Testis (tissue), 5 donors: Measurements from ENCODE around the gene TMIGD2. TPM values are rescaled to one million over a fixed set of nuclear protein-coding genes. Genes with fewer than 3 reads are reported as not detected.
"Not testable (repeated sequence)": the region's sequence is repeated elsewhere in the genome, so short reads cannot be mapped to it uniquely, and the experiment has no call there.

Experiments used
- DNase-seq: peaks from one replicate; pipeline ENCODE4 v3.0.0-alpha.2; 2019
- H3K27ac ChIP-seq, 2 donors: fragments of 200-600 bp; sonication (generic); one replicate each; pipeline ENCODE4 v1.5.1; 2019
- H3K27me3 ChIP-seq: fragments of 200-600 bp; sonication (generic); one replicate; pipeline ENCODE4 v1.5.1; 2019
- H3K36me3 ChIP-seq: fragments of 200-600 bp; sonication (generic); one replicate; pipeline ENCODE4 v1.5.1; 2017; ENCODE audit warnings: low read depth; ENCODE audit errors: missing control alignments
- H3K4me1 ChIP-seq: fragments of 200-600 bp; sonication (generic); one replicate; pipeline ENCODE4 v1.5.1; 2019
- H3K4me3 ChIP-seq, 2 donors: fragments of 200-600 bp; sonication (generic); one replicate each; pipeline ENCODE4 v1.5.1; 2017 to 2019
- H3K9me3 ChIP-seq: fragments of 200-600 bp; sonication (generic); one replicate; pipeline ENCODE4 v1.5.1; 2017
- POLR2A ChIP-seq: fragments of 450-650 bp; IDR thresholded peaks from one replicate; pipeline ENCODE4 v1.6.1; 2017; ENCODE audit warnings: antibody characterized with exemption, mild to moderate bottlenecking, moderate library complexity
- WGBS, 2 donors: methylation state at CpG; one replicate each; pipeline ENCODE4 v1.1.5; 2018; 5-methylcytosine and 5-hydroxymethylcytosine counted together
- intact Hi-C: fragments of 100-400 bp; cut with DNase I; formaldehyde crosslinking; loops from one replicate; pipeline ENCODE4 v1.15.1; 2023; ENCODE audit warnings: low total_unique reads
- long read RNA-seq, 2 donors: transcript quantifications; one replicate each; lab custom pipeline, GENCODE V29; 2026
- polyA plus RNA-seq: library from polyadenylated mRNA; stranded (reverse); fragments of 350-450 nt; fragmentation: Illumina TruSeq; extraction: RNeasy Lipid Tissue Mini Kit (QIAGEN cat#74804); gene quantifications from one replicate; pipeline ENCODE4 v1.2.3, GENCODE V29; 2014; ENCODE audit warnings: low read depth, low replicate concordance; ENCODE audit not compliant: insufficient read depth
- total RNA-seq, 2 donors: library from RNA; depleted of rRNA; stranded (reverse); fragments of >200 nt; gene quantifications; one replicate each; pipeline ENCODE4 v1.2.3, GENCODE V29; 2016
- TF ChIP-seq, protein P1 (sequence below), 3 experiments: fragments of 450-650 bp in 2 of 3; fragments of 200-600 bp in 1 of 3; sonication (generic) in 1 of 3; IDR thresholded peaks; one replicate each; pipeline ENCODE4 v1.5.1; 2016 to 2019; ENCODE audit warnings: antibody characterized with exemption in 3 of 3, mild to moderate bottlenecking in 2 of 3, moderate library complexity in 1 of 3

The TMIGD2 gene, protein sequence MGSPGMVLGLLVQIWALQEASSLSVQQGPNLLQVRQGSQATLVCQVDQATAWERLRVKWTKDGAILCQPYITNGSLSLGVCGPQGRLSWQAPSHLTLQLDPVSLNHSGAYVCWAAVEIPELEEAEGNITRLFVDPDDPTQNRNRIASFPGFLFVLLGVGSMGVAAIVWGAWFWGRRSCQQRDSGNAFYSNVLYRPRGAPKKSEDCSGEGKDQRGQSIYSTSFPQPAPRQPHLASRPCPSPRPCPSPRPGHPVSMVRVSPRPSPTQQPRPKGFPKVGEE
- 1 to 10 TPM in 1 of 2 donors, under 1 TPM in 1; 0.47 to 1.1 TPM for total RNA-seq
- polyA plus RNA-seq = 0.83 TPM
- long read RNA-seq, donor 1 = 0 reads
- long read RNA-seq, donor 2 = 0 reads

DNA sequence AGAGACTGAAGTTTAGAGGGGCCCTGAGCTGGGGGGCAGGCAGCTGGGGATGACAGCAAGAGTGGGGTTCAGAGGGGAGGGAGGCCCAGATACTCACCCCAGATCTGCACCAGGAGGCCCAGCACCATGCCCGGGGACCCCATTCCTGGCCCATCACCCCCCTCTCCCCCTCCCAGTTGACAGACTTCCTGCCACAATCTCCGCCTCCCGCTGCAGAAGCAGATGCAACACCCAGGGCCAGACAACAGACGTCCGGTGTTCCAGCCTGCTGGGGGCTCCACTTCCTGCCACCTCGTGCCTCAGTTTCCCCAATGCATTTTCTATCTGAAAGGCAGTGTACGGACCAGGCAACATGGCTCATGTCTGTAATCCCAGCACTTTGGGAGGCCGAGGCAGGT is at the start of gene TMIGD2:
Gene TMIGD2, minus strand, starts transcription at position 147 of the 398 bp plus-strand sequence. Its CDS starts 4 bp downstream, at position 143.
- H3K27ac ChIP-seq = no peak within 1 kb of the TSS
- no peaks in the 10 kb centered on the region for H3K36me3 ChIP-seq
- H3K4me1 ChIP-seq = no peaks in the 10 kb centered on the region
- no peaks in the 10 kb centered on the region for H3K27me3 ChIP-seq
- intact Hi-C loops = no loop called here
- WGBS, 2 donors = 69 to 73% methylated on average over 8 of the region's 8 CpGs
- DNase-seq = no peak
- H3K9me3 ChIP-seq = no peaks in the 10 kb centered on the region
- no peak within 1 kb of the TSS for H3K4me3 ChIP-seq
- no peak for TF ChIP-seq POLR2A
- TF ChIP-seq, protein P1, sequence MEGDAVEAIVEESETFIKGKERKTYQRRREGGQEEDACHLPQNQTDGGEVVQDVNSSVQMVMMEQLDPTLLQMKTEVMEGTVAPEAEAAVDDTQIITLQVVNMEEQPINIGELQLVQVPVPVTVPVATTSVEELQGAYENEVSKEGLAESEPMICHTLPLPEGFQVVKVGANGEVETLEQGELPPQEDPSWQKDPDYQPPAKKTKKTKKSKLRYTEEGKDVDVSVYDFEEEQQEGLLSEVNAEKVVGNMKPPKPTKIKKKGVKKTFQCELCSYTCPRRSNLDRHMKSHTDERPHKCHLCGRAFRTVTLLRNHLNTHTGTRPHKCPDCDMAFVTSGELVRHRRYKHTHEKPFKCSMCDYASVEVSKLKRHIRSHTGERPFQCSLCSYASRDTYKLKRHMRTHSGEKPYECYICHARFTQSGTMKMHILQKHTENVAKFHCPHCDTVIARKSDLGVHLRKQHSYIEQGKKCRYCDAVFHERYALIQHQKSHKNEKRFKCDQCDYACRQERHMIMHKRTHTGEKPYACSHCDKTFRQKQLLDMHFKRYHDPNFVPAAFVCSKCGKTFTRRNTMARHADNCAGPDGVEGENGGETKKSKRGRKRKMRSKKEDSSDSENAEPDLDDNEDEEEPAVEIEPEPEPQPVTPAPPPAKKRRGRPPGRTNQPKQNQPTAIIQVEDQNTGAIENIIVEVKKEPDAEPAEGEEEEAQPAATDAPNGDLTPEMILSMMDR (IDR thresholded peaks at IDR 0.05) = no peak

DNA sequence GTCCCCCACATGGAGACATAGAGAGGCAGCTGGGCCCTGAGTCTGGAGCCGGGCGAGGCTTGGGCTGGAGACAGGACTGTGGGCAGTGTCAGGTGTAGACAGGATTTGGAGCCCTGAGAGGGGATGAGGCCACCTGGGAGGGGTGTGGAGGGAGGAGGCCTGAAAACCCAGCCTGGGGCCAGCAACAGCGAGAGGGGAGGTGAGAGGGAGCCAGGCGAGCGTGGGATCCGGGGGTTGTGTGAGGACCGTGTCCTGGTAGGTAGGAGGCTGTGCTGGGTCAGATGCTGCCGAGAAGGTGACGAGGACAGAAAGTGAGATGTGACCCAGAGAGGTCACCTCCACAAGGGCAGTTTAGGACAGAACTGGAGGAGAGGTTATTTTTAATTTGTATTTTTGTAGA is 48.5 kb upstream of the TMIGD2 start:
- Histone ChIP-seq H3K4me3 (no peak overlapping the region), H3K9me3 (no peaks in the 10 kb centered on the region), H3K27me3 (no peaks in the 10 kb centered on the region), H3K36me3 (no peaks in the 10 kb centered on the region), H3K4me1 (no peaks in the 10 kb centered on the region), H3K27ac (no peak overlapping the region)
- WGBS, 2 donors = 91 to 92% methylated on average over 9 of the region's 9 CpGs
- TF ChIP-seq, protein P1 (IDR thresholded peaks at IDR 0.05) = no peak
- no peak for TF ChIP-seq POLR2A
- intact Hi-C loops = loop anchor here (10.0 kb wide), 1 partner anchor 76 kb away; the partner anchor contains the start of gene SHD
- DNase-seq = no peak

DNA sequence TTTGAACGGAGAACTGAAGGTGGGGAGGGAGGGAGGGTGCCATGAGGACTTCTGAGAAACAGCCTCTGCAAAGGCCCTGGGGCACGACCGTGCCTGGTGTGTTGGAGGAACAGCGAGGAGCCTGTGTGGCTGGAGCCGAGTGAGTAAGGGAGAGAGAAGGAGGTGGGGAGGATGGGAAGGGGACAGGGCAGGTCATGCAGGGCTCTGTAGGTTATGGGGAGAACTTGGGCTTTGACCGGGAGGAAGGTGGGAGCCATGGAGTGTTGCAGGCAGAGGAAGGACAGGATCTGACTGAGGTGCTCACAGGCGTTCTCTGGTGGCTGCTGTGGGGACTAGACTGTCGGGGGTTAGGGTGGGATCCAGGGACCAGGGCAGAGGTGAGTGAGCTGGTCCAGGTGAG is 47.9 kb upstream of the TMIGD2 start:
- Histone ChIP-seq H3K36me3 (no peaks in the 10 kb centered on the region), H3K27me3 (no peaks in the 10 kb centered on the region), H3K4me3 (no peak overlapping the region), H3K27ac (no peak overlapping the region), H3K4me1 (no peaks in the 10 kb centered on the region), H3K9me3 (no peaks in the 10 kb centered on the region)
- 86 to 88% methylated on average over 8 of the region's 8 CpGs for WGBS, 2 donors
- intact Hi-C loops = loop anchor here (10.0 kb wide), 1 partner anchor 75 kb away; the partner anchor contains the start of gene SHD
- TF ChIP-seq, protein P1 (IDR thresholded peaks at IDR 0.05) = no peak
- TF ChIP-seq POLR2A = no peak
- no peak for DNase-seq

DNA sequence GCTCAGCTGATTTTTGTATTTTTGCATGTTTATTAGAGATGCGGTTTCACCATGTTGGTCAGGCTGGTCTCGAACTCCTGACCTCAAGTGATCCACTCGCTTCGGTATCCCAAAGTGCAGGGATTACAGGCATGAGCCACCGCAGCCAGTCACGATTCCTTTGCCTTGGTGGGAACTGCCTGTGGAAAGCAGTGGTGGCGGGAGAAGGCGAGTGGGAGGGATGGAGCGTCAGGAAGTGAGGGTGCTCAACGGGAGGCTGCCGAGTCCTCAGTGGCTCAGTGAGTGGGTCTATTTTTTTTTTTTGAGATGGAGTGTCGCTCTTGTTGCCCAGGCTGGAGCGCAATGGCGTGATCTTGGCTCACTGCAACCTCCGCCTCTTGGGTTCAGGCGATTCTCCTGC is 47.0 kb upstream of the TMIGD2 start:
- H3K27ac ChIP-seq, H3K4me3 ChIP-seq, H3K9me3 ChIP-seq, DNase-seq, intact Hi-C loops, H3K36me3 ChIP-seq, H3K4me1 ChIP-seq, H3K27me3 ChIP-seq: not testable (repeated sequence)
- 94 to 95% methylated on average over 16 of the region's 16 CpGs for WGBS, 2 donors

DNA sequence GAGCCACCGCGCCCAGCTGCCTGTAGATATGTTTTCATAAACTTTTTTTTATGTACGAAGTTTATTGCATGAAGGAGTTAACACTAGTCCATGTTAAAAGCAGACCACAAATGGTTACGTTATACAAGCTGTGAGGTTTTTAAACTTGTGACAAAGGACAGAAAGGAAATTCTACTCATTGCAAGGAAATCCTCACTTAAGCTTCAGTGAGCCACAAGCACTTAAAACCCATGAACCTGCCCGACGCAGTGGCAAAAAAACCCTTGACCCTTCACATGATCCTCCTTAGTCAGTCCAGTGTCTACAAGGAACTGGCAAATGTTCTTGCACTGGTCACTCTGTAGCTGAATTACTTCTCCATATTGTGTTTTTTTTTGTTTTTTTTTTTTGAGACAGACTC is 45.3 kb upstream of the TMIGD2 start:
- no peaks in the 10 kb centered on the region for H3K27me3 ChIP-seq
- H3K4me3 ChIP-seq = no peak overlapping the region
- H3K36me3 ChIP-seq = no peaks in the 10 kb centered on the region
- H3K9me3 ChIP-seq = no peaks in the 10 kb centered on the region
- H3K27ac ChIP-seq = no peak overlapping the region
- no peak for DNase-seq
- H3K4me1 ChIP-seq = peaks cover 6% of the 10 kb centered on the region
- 77 to 89% methylated on average over 6 of the region's 6 CpGs for WGBS, 2 donors
- intact Hi-C loops = no loop called here
- TF ChIP-seq, protein P1 (IDR thresholded peaks at IDR 0.05) = no peak
- TF ChIP-seq POLR2A = no peak
